ENCODE measurements around the gene ATP1A4.

DNA sequence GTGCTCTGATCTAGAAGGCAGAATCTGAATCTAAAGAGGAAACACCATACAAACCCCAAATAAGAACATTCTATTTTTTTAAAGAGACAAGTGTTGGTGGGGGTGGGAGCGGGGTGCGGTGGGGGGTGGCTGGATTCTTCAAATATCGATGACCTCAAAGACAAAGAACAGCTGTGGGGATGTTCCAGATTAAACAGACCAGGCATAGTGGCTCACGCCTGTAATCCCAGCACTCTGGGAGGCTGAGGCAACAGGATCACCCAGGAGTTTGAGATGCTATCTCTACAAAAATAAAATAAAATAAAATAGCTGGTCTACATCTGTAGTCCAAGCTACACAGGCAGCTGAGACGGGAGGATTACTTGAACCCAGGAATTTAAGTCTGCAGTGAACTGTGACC lies 5.0 kb downstream of the ATP1A4 start:
- TF ChIP-seq EP300 (IDR thresholded peaks at IDR 0.05): no peak
- TF ChIP-seq, protein P1, sequence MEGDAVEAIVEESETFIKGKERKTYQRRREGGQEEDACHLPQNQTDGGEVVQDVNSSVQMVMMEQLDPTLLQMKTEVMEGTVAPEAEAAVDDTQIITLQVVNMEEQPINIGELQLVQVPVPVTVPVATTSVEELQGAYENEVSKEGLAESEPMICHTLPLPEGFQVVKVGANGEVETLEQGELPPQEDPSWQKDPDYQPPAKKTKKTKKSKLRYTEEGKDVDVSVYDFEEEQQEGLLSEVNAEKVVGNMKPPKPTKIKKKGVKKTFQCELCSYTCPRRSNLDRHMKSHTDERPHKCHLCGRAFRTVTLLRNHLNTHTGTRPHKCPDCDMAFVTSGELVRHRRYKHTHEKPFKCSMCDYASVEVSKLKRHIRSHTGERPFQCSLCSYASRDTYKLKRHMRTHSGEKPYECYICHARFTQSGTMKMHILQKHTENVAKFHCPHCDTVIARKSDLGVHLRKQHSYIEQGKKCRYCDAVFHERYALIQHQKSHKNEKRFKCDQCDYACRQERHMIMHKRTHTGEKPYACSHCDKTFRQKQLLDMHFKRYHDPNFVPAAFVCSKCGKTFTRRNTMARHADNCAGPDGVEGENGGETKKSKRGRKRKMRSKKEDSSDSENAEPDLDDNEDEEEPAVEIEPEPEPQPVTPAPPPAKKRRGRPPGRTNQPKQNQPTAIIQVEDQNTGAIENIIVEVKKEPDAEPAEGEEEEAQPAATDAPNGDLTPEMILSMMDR (IDR thresholded peaks at IDR 0.05): no peak
- TF ChIP-seq POLR2AphosphoS5 (IDR thresholded peaks at IDR 0.05): no peak
- no peak for TF ChIP-seq POLR2A (IDR thresholded peaks at IDR 0.05)

All from gastroesophageal sphincter (tissue), 3 donors.